ENCODE measurements around the gene OR2T2.
"Not testable (repeated sequence)": the region's sequence is repeated elsewhere in the genome, so short reads cannot be mapped to it uniquely, and the experiment has no call there.

The OR2T2 gene

GRCh38 chr1:248445399-248445798 is at the start of gene OR2T2:
TSS of gene OR2T2 (plus strand) at chr1:248445637. CDS start at chr1:248452798, 7,161 bp downstream.
- DNase-seq = not testable (repeated sequence)

DNA sequence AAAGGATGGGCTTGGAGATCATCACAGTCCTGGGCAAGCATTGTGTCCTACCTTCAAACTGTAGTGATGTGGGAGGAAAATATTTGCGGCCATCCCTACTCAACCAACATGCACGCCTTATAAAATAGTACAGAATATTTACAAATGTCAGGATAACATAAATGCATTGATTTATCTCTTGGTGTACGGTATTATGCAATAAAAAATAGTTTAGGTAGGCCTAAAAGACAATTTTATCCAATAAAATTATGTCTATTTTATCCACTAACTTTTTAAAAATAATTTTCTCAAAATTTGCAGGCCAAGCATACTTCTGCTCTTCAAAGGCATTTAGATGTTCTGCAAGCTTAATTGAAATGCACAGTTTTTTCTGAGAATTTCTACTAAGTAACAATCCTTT is 42.7 kb upstream of the OR2T2 start, which contains the start of gene OR2T1:
TSS of gene OR2T1 (plus strand) at position 301 of the 400 bp plus-strand sequence. CDS start 3,100 bp downstream, outside the sequence.
- DNase-seq = no peak

DNA sequence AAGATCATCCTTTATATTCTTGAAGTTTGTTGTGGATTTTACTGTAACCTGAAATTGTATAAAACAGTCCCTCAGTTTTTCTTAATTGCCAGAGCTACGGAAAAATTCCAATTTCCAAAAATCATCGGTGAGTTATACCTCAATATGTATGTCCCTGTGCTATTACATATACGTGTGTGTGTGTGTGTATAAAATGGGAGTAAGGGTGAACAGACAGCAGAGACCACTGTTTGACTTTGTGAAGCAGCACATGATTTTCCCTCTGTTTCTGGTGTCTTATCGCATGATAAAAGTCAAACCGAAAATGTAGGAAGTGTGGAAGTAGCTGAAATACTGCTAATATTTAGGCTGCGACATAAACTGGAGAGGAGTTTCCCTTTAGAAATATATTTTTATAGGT is 41.4 kb upstream of the OR2T2 start:
- DNase-seq = no peak

DNA sequence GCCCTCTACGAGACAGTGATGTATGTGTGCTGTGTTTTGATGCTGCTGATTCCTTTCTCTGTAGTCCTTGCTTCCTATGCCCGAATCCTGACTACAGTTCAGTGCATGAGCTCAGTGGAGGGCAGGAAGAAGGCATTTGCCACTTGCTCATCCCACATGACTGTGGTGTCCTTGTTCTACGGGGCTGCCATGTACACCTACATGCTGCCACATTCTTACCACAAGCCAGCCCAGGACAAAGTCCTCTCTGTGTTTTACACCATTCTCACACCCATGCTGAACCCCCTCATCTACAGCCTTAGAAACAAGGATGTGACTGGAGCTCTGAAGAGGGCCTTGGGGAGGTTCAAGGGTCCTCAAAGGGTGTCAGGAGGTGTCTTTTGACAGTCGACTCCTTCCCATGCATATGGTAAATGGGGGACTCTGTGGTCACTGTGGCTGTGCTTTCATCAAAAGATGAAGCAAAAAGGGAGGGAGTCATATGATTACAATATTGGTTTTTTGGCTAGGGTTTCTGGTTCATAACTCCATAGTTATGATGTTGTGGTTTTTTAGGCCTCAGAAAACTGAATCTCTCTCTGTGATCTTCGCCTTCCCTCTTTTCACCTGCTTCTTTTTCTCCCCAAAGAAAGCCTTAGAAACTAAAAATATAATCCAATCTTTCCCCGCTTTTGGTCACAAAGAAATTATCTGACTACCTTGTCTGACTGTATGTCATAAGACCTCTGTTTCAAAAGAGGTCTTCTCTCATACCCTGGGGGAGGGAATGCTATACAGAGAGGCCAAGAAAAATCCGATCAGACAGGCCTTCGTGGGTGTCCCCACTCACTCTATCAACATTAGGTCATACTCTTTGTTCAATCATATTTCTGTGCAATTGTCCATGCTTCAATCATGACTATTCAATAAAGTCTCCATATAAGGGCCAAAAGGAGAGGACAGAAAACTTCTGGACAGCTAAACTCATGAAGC is 38.4 kb upstream of the OR2T2 start:
- no peak for DNase-seq

GRCh38 chr1:248416226-248416625 is 29.2 kb upstream of the OR2T2 start:
- DNase-seq = no peak

- DNase-seq = no peak
Observed at GRCh38 chr1:248417854-248418253, 27.6 kb upstream of the OR2T2 start.

DNA sequence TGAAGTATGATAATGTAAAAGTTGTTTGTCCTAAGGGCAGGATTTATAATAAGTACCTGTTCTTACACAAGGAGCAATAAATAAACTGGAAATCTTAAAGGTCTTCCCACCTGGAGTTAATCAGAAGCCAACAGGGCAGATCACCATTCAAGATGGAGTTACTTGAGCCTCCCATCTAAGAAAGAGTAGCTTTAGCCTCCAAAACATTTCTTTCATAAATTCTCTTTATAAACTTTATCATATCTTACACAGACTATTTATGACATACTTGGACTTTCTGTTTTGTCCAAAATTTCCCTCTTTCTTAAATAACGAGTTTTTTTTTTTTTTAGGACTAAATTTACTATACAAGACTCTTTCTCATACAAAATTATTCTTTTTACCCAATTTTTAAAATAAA is 24.1 kb upstream of the OR2T2 start:
- no peak for DNase-seq

- not testable (repeated sequence) for DNase-seq
Observed at GRCh38 chr1:248427526-248428191, 17.8 kb upstream of the OR2T2 start.

GRCh38 chr1:248428192-248428533 is 17.3 kb upstream of the OR2T2 start:
- DNase-seq = not testable (repeated sequence)

DNA sequence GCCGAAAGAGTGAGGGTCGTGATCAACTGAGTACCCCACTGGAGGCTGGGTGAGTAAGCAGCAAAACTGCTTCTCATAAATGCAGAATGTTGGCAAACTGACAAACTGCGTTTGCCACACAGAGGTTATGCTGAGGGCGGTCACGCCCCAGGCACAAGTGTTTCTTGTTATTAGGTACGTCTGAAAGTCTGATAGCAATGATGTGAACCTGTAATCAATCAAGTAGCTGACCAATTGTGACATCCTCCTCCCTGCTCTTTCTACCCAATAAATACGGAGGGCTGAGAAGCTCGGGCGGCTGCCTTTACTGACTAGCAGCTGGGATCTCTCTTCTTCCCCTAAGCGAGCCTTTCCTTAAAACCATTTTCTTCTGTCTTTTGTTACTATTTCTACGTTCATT is 13.8 kb upstream of the OR2T2 start:
- not testable (repeated sequence) for DNase-seq

- not testable (repeated sequence) for DNase-seq
Observed at GRCh38 chr1:248432201-248432600, 13.2 kb upstream of the OR2T2 start.

DNA sequence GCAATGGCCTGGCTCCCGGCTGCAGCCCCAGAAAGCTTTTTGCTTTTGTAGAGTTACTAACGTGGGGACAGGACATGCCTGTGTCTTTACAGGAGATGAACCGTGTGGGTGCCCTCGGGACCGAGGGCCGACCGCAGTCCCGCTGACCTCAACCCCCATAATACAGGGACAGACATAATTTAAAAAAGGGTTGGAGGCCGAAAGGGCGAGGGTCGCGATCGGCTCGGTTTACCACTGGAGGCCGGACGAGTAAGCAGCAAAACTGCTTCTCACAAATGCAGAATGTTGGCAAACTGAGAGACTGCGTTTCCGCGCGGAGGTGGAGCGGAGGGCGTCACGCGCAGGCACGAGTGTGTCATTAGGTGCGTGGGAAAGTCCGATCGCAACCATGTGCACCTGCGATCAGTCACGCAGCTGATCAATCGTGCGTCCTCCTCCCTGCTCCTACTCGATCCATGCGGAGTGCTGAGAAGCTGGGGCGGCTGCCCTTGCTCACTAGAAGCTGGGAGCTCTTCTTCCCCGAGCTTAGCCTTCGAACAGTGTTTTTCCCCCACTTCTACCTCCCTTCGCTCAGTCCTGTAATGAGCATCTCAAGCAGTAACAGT is 11.5 kb upstream of the OR2T2 start:
- DNase-seq = not testable (repeated sequence)

DNA sequence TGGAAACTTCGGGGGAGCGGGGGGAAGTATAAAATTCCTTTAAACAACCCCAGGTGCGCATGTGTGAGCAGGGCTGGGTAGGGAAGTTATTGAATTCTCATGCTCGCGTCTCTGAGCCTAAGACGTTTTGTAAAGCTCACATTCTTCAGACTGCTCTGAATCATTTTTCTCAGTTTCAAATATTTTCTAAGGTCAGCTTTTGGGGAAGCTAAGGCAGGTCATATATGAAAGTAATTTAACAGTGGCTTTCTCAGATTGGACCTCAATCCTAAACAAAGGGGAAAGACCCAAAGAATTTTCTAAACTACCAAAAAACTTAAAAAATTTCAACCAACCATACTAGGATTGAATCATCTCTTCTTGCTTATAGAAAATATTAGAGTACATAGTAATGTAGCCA is 10.5 kb upstream of the OR2T2 start:
- not testable (repeated sequence) for DNase-seq

DNA sequence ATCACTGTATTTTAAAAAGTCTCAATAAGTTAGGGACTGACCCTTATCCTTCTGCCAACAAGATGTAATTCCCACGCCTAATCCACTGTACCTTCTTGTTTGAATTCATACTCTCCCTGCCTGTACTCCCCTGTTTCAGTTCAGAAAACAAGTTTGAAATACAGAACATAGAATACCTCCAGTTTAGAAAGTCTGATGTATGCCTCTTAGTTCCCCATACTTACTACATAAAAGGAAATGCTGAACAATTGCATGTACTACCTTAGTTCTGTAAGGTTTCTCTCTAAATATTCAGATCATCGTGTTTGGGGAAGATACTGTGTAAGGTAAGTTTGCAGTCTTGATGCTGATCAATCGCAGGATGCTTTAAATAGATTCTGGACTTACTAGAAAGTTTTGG is 9.1 kb upstream of the OR2T2 start:
- not testable (repeated sequence) for DNase-seq

DNA sequence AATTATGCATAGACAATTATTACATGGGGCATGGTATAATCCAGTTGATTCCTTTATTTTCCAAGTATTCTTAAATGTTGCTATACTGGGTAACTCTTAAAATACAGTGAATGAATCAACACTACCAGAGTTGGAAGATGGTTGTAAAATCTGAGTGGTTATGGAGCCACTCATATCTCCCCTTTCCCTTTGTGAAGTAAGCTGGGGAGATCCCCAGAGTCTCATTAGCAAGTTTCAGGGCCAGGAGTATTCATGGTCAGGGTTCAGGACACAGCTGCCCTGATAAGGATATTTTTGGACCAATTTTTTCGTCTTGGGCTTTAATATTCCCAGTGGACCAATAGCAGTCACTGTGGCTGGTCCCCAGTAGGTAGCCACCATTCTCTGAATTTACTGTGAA is 6.8 kb upstream of the OR2T2 start:
- DNase-seq = not testable (repeated sequence)

GRCh38 chr1:248439283-248439682 is 6.2 kb upstream of the OR2T2 start:
- DNase-seq = not testable (repeated sequence)

- not testable (repeated sequence) for DNase-seq
Observed at GRCh38 chr1:248442500-248443277, 2.7 kb upstream of the OR2T2 start.

- not testable (repeated sequence) for DNase-seq
Observed at GRCh38 chr1:248444603-248445002, 834 bp upstream of the OR2T2 start.

- DNase-seq = not testable (repeated sequence)
Observed at GRCh38 chr1:248448409-248449074, 3.1 kb downstream of the OR2T2 start.

DNA sequence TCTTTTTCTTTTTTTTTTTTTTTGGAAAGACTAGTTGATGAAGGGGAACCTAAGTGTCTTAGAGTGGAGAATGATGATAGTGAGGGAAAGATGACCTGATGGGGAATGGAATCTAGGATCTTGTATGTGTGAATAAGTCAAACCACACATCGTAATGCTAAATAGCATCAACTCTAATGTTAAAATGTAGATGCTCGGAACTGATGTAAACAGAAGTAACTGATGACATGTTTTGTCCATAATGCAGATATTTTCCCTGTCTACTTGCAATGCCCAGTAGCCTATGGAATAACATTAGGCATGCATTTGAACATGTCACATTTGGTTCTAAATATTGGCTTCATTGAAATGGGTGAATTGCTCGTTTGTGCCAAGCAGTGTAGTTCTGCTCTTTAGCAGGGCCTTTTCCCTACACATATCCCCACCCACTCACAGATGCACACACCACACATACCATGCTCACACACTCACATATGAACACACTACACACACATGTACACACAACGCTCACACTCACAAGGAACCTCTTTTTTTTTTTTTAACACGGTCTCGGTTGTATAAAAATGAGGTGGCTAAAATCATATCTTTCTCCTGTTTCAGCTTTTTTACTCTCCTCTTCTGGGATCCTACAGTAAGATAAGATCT is 4.5 kb downstream of the OR2T2 start:
- not testable (repeated sequence) for DNase-seq

DNA sequence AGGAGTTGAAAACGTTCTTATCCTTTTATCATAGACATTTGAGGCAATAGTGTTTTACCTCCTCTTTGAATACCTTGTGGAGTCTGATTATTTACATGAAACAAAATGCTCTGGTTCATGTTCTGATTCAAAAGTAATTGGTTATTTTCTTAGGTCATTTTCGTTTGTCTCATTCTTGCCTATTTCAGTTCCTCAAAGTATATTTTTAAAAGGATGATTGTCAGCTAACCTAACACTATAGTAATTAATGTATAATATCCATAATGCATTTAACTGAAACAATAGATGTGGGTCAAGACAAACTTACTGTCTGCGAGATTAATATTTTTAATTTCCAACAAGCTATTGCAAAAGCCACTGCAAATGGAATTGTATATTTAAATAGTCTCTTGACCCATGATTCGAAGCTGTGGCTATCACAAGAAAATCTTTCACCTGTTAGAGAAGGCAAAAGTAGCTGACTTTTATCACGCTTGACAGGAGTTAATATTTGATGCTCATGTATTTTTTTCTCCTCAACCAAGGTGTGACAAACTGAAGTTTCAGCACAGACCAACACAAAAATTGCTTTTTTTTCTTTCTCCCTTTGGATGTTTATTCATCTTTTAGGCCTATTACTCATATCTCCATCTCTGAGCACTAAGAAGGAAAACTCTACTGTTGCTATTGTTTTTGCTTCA is 5.2 kb downstream of the OR2T2 start:
- not testable (repeated sequence) for DNase-seq

Measured in stimulated activated CD8-positive, alpha-beta memory T cell treated with anti-CD3 and anti-CD28 coated beads, Interleukin-4, amount 100 ng/mL, for 48 hours (primary cell).